ENCODE measurements around the gene PAPSS1.

Gene PAPSS1

GRCh38 chr4:107740950-107741701 is 21.1 kb upstream of the PAPSS1 start:
- no peak for DNase-seq (ENCODE audit: extremely low spot score)
- POLR2A ChIA-PET = no interaction called here
- no peak for TF ChIP-seq CTCF (IDR thresholded peaks at IDR 0.05; ENCODE audit: control extremely low read depth, extremely low read depth, low read depth, missing control alignments)
- CTCF ChIA-PET = interaction anchor here (1.0 kb wide), 1 partner anchor 17 kb away, joined by 3 read pairs; no protein-coding TSS in a partner anchor

GRCh38 chr4:107740381-107740780 is 20.3 kb upstream of the PAPSS1 start:
- TF ChIP-seq CTCF (IDR thresholded peaks at IDR 0.05; ENCODE audit: control extremely low read depth, extremely low read depth, low read depth, missing control alignments) = no peak
- no peak for DNase-seq (ENCODE audit: extremely low spot score)
- CTCF ChIA-PET = interaction anchor here (0.9 kb wide), 1 partner anchor 19 kb away, joined by 3 read pairs; no protein-coding TSS in a partner anchor
- POLR2A ChIA-PET = no interaction called here

- no peak for TF ChIP-seq CTCF (IDR thresholded peaks at IDR 0.05; ENCODE audit: control extremely low read depth, extremely low read depth, low read depth, missing control alignments)
- ChIA-PET CTCF (interaction anchor here (0.7 to 6.0 kb wide), 16 partner anchors 9 to 554 kb away, joined by 3 to 51 read pairs (median 4); partner anchors contain the start of genes CYP2U1 and PAPSS1), POLR2A (no interaction called here)
- no peak for DNase-seq (ENCODE audit: extremely low spot score)
Observed at GRCh38 chr4:107737450-107737849, 17.4 kb upstream of the PAPSS1 start.

- ChIA-PET CTCF (interaction anchor here (0.7 to 6.0 kb wide), 25 partner anchors 10 to 1368 kb away, joined by 3 to 51 read pairs (median 4); partner anchors contain the start of genes CYP2U1, GIMD1 and PAPSS1), POLR2A (no interaction called here)
- peak; percentile 82 for TF ChIP-seq CTCF (IDR thresholded peaks at IDR 0.05; ENCODE audit: control extremely low read depth, extremely low read depth, low read depth, missing control alignments)
- peak; percentile 48 for DNase-seq (ENCODE audit: extremely low spot score)
Observed at GRCh38 chr4:107736924-107737448, 17.0 kb upstream of the PAPSS1 start.

- peak; percentile 15 for DNase-seq (ENCODE audit: extremely low spot score)
- TF ChIP-seq CTCF (IDR thresholded peaks at IDR 0.05; ENCODE audit: control extremely low read depth, extremely low read depth, low read depth, missing control alignments) = no peak
- ChIA-PET CTCF (interaction anchor here (0.8 to 6.0 kb wide), 20 partner anchors 9 to 1367 kb away, joined by 3 to 51 read pairs (median 4); partner anchors contain the start of genes CYP2U1, GIMD1 and PAPSS1), POLR2A (no interaction called here)
Observed at GRCh38 chr4:107736037-107736436, 16.0 kb upstream of the PAPSS1 start.

- POLR2A ChIA-PET = no interaction called here
- CTCF ChIA-PET = interaction anchor here (1.5 to 6.0 kb wide), 3 partner anchors 13 to 18 kb away, joined by 4 to 51 read pairs (median 6); partner anchors contain the start of gene PAPSS1
- no peak for TF ChIP-seq CTCF (IDR thresholded peaks at IDR 0.05; ENCODE audit: control extremely low read depth, extremely low read depth, low read depth, missing control alignments)
- DNase-seq (ENCODE audit: extremely low spot score) = peak; percentile 16
Observed at GRCh38 chr4:107734120-107734519, 14.1 kb upstream of the PAPSS1 start.
